CD4-positive, alpha-beta T cell treated with Interleukin-4 for 4 hours (primary cell): Measurements from ENCODE around the gene ERC2.

ENCODE experiments used
- DNase-seq: peaks from one replicate; pipeline ENCODE4 v3.0.0-alpha.2; 2020

ERC2 gene

DNA sequence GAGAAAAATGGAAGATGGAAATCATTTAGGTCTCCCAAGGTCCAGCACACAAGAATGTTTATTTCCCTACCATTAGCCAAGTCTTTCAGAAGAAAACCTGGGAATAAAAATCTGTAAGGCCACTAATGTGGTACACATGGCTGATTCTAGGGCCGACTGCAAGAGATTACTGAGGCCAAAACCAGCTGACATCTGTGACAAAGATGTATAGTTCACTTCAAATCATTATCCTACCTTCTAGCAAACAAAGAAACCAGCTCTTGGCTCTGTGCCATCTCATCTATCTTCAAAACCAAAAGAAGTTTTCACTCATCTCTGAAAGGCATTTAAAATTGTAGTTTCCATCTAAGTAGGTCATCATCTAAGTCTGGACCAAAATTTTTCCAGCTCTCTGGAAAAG lies 43.9 kb downstream of the ERC2 start:
- DNase-seq: no peak

DNA sequence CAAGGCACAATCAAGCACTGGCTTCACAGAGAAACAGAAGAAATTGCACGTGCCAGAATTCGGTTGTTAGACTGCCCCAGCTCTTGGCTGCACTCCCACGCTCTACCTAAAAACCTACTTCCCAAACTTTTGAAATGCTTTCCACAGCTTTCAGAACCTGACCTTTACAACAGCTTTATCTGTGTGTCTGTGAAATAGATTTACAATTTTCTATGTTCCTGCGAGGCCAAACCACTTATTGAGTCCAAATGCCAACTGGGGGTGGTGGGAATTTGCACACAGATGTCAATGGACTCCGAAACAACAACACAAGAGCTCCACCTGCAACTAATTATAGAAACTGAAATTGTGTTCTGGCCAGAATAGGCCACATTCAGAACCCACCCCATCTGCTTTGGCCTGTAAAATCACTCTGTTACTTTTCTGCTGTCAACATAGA lies 44.6 kb downstream of the ERC2 start:
- DNase-seq: no peak

DNA sequence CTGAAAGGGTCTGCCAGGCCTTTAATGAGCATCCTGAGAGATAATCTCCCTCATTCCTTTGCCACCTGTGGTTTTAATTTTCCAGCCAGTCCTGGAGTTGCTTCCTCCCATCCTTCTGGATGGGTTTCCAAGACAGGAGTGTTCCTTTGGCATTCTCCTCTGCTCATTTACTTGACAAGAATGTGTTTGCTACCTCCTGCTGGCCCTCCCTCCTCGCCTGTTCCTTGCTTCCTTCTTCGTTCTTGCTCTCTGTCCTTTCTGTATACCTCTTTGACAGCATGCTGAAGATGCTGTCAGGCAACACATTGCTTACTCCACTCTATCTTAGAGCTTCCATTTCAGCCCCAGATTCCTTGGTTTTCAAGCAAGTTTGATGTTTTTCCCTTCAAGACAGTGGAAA lies 46.0 kb downstream of the ERC2 start:
- no peak for DNase-seq

DNA sequence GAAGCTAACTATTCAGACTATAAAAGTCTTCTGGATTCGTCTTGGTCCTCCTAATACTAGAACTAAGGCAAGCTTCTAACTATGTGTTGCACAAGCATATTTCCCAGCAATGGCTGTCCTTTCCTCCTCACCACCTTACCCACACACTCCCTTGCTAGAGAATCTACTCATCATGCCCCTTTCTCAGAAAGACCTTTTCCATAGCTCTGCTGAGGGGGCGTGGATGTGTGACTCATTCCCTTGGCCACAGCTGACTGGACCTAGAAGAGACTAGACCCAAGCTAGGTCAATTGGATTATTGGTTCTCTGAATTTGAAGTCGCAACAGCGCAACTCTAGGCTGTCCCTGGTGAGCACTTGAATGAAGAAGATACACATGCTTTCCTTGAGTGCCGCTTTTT lies 47.1 kb downstream of the ERC2 start:
- no peak for DNase-seq

DNA sequence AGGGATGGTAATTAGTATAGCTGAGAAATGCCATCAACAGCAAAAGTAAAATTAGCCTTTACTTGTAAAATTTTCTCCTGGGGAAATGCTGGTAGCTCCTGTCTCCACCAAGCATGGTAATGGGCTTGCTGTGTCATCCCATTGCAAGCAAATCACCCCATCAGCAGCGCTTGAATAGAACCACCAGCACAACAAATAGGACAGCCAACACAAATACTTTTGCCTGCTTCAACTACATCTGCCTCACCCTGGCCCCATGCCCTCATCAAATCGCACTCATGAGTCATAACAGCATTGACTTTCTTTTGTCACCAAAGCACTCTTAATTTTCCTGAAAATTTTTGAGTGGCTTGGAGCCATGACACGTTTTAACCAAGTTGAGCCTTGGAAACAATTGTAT lies 52.6 kb downstream of the ERC2 start:
- no peak for DNase-seq

DNA sequence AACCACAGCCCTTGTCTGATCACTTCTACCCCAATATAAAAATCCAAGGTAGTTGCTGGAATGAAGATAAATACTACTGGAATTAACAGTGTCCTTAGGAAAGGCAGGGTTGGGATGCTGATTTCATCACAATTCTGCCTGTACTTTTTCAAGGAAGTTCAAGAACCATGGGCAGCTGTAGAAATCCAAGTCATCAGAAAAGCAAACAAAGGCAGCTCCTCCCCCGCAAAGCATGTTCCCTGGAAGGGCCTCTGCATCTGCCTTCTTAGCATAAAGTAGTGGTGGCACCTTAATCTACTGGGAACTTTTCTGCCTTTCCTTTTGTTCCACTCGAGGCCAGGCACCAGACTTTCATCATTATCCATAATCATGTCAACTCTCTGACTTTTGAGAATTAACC lies 54.4 kb downstream of the ERC2 start:
- DNase-seq: no peak

DNA sequence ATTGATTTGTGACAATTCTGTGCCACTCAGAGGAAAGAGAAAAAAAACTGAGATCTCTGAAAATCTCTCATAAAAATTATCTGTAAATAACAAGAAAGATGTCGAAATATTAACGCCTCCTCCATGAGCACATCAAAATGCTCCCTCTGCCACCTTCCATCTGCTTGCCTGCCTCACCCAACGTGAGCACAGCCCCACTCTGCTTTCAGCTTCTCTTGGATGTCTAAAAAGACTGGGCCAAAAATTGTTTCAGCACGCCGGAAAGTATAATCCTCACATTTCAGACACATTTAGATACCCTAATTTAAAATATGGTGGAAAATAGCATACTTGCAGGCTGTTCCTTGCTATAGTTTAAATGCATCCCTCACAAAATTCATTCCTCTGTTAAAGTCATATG lies 57.1 kb downstream of the ERC2 start:
- no peak for DNase-seq

DNA sequence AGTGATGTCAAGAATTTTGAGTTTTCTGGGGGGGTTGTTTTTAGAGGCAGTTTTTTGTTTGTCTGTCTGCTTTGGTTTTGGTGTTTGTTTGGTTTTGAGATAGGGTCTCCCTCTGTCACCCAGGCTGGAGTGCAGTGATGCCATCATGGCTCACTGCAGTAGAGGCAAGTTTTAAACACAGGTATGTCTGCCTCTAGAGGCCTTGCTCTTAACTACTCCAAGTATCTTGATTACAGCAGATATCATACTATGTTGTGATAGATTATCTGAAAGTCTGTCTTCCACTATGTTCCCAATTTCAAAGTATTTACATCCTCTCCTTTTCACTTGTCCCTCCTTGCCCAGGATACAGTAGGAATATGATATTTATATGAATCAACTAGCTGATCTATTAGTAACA lies 57.7 kb downstream of the ERC2 start:
- DNase-seq: no peak

DNA sequence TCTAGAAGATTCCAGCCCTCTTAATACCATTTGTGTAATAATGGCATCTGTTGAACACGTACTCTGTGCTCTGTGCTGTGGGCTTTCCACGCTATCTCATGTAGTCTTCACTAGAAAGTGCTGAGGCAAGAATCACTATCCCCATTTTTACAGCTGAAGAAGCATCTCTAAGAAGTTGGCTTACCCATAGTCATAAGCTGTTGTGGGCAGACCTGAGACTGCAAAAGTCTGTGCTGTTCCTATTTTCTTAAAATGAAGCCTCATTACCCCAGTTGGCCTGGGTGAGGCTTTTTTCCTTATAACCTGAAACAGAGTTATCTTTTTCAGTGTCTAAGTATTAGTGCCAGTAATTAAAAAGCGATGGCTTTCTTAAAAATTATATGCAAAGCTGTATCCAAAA lies 58.5 kb downstream of the ERC2 start:
- DNase-seq: no peak

DNA sequence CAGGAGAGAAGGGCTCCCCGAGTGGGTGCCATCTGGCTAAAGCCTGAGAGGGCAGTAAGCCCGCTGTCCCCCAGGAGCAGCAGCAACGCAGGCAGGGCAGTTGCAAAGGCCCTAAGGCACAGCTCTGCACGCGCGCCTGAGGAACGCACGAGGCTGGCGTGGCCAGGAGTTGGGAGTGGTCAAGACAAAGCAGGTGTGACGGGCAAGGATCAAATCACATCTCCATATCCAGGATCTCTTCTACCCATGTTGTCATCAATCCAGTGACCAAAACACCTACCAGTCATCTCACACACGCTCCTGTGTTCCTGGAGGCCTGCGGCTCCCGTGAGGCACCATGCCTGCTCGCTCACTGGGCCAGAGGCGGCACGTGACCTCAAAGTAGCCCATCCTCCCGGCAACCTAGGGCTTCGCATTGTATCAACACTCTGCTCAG lies 59.5 kb downstream of the ERC2 start:
- no peak for DNase-seq

DNA sequence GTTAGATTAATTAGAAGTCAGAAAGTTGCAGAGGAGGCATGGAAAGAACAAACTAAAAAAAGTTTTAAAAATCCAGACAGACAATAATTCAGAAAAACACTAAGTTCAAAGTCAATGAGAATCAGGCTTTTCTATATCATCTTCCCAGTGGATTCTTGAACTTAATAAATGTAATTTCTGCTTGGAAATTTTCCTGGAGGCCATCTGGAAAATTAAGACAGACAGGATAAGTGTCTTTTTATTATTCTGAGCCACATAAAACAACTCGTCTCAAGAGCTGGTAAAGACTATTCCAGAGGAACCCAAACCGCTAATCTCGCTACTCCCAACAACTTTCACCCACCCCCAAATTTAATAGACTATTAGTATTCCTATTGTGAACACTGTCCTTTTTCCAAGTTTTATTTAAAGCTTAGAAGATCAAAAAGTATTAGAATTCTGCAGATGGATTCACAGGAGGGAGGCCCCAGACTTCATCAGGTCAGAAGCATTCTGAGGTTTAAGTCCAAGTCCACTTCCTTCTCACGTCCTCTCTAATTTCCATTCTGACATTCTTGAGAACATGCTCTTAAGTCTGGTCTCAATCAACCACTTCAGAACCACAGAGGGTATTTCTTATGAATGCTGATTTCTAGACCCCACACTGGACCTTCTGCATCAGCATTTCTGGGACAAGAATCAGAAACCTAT lies 61.3 kb downstream of the ERC2 start:
- no peak for DNase-seq

DNA sequence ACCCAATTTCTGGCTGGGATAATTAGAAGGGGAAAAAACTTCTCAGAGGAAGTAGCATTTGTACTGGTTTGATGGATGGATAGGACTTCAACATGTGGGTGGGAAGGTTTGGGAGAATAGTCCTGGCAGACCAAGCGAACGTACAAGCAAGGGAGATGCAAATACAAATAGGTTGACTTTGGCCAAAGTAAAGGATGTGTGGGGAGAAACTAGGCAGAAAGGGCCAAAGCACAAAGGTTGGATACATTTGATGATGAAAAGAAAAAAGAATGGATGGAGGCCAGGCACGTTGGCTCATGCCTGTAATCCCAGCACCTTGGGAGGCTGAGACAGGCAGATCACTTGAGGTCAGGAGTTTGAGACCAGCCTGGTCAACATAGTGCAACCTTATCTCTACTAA lies 63.4 kb downstream of the ERC2 start:
- DNase-seq: no peak

DNA sequence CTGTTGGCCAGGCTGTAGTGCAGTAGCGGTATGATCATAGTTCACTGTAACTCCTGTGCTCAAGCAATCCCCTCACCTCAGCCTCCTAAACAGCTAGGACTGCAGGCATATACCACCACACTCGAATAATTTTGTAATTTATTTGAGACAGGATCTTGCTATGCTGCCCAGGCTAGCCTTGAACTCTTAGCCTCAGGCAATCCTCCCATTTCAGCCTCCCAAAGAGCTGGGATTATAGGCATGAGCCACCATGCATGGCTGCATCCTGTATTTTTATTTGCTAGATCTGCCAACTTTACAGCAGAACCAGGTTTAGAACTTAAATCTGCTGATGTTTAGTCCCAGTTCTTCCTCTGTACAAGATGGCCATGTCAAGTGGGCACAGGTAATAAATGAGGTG lies 69.6 kb downstream of the ERC2 start:
- no peak for DNase-seq

DNA sequence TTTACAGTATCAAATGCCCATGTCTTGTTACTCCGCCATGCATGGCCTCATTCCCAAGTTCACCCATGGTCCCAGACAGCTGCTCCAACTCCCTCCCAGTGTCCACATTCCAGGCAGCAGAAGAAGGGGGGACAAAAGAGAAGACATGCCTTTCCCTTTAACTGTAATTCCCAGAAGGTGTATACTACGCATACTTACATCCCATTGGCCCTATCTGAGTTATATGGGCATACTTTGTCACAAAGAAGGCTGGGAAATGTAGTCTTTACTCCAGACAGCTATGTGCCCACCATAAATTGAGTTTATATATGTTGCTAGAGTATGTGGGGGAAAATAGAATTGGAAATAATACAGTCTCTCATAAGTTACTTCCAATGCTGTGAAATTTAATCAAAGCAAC lies 70.5 kb downstream of the ERC2 start:
- no peak for DNase-seq

DNA sequence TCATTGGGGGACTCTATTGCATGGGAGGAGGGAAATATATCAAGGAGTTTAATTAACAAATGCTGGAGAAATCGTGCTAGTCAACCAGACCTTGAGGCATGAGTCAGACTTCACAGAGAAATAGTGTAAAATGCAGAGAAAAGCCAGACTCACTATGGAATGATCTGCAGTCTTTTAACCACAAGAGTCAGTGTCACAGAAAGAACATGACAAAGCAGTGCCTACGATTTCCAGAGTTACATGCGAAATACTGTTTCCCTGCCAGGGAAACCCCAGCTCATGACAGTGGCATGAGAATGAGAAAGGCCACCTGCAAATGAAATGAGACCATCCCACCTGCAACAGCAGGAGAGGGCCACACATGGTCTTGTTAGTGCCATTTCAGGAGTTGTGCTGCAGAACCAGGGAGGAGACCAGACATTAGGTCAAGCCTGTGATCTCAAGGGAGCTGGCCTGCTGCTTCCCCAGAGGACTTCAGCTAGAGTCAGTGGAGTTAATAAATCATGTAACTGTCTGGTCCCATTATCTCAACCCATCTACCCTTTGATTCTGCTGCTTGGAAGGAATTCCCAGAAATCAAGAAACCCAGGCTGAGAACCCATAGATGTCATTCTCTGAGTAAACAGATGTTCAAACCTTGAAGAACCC lies 79.0 kb downstream of the ERC2 start:
- no peak for DNase-seq

DNA sequence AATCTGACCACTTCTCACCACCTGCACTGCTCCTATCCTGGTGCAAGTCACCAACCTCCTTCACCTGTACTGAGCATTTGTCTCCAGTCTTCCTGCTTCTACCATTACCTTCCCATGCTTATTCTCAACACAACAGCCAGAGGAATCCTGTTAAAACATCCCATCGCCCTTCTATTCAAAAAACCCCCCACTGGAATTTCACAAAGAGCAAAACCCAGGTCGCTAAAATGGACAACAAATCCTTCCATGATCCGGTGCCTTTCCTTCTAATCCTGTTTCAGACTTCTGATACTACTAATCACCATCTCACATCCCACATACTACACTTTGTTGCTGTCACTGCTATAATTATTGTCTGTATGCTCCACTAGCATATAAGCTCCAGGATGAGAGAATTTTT lies 85.2 kb downstream of the ERC2 start:
- no peak for DNase-seq

DNA sequence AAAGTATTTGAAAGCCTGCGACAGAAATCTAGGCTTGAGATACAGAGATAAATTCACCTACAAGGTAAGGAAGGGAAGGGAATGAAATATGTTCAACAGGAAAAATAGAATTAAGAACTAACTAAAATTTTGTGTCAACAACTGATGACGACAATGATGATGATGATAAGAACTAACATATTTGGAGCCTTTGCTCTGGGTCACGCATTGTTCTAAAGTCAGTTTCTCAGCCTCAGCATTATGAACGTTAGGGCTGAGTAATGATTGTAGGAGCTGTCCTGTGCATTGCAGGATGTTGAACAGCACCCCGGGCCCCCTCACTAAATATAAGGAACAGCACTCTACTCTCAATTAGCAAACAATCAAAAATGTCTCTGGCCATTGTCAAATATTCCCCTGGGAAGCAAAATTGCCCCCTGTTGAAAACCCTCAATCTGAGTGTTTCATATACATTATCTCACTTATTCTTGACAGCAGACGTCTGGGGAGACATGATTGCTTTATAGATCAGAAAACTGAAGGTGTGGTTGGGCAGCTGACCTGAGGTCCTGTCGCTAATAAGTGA lies 88.5 kb downstream of the ERC2 start:
- DNase-seq: no peak

DNA sequence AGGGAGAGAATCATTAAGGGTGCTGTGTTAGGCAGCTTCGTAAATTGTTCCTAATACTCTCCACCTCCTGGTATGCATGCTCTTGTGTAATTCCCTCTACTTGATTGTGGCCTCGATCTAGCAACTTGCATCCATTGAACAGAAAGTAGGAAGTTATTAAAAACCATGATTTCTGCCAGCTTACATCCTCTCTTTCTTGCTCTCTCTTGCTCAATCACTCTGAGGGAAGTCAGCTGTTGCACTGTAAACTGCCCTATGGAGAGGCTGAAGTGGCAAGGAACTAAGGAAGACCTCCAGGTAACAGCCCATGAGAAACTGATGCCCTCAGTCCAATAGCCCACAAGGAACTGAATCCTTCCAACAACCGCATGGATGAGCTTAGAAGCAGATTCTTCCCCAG lies 92.6 kb downstream of the ERC2 start:
- DNase-seq: no peak

DNA sequence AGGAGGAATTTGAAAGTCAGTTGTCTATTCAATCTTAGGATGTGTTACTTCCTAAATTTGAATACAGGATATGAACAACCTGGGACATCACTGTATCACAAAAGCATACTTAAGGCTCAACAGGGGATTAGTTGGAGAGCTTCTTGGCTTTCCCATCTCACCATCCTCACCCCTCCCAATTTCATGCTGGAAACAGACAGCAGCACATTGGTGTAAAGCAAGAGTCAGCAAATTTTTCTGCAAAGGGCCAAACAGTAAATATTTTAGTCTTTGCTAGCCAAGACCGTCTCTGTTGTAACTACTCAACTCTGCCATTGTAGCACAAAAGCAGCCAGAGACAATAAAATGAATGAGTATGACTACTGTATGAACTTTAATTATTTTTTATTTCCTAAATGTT lies 94.9 kb downstream of the ERC2 start:
- no peak for DNase-seq

DNA sequence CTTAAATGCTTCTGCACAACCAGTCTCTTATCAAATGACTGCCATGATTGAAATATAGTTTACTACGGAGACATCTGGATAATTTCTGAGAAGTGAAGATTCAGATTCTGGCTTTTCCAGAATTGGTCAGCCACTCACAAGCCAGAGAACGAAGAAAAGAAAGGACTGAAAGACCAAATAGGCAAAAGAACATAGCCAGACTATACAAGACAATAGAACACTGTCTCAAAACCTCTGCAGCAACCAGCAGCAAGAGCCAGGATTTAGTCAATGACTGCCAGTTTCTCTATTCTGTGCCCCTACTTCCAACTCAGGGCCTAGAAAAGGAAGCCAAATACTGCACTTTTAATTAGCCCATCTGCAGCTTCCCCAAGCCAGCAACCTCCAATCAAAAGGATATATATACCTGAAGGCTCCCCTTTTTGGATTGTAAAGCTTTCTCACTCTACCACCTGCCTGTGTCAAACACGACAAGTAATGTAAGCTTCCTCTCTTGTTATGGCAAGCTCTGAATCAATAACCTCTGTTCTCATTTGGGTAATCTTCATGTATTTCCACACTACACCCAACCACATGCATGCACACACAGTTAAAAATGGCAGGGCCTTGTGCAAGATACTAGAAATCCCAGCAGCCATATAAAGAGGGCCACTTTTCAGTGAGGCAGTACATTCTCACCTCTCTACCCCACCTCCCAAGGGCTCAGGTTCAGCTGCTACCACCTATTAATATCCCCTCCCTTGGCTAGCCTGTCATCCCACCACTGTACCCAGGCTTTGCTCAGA lies 97.1 kb downstream of the ERC2 start:
- DNase-seq: no peak

DNA sequence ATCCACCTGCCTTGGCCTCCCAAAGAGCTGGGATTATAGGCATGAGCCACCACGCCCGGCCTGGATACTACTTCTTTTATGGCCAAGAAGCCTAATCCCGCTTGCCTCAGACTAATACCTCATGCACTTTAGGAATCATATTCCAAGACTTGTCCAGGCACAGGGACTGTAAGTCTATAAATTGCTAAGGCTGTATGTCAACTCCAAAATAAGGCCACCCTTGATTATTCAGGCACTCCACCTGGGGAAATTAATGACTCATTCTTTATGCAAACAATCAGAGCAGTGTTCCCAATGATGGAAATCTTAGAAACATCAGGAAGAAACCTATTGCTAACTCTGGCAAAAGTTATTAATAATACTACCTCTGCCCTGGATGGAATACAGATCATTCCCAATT lies 98.4 kb downstream of the ERC2 start:
- no peak for DNase-seq

DNA sequence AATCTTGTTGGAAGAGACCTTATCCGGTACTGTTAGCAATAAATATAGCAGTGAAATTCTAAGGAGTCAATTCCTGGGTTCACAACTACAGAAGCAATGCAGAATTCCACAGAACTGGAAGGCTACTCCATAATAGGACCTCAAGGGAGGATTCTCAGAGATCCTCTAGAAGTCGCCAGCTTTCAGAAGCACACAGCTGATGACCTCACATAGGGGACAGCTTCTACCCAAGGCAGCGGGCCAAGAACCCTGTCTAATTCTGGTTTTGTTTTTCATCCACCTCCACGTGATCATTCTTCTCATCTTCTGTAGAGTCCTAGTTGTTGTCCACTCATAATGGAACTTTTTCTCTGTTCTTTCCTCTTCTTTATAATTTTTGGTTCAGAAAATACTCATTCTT lies 99.4 kb downstream of the ERC2 start:
- DNase-seq: no peak

DNA sequence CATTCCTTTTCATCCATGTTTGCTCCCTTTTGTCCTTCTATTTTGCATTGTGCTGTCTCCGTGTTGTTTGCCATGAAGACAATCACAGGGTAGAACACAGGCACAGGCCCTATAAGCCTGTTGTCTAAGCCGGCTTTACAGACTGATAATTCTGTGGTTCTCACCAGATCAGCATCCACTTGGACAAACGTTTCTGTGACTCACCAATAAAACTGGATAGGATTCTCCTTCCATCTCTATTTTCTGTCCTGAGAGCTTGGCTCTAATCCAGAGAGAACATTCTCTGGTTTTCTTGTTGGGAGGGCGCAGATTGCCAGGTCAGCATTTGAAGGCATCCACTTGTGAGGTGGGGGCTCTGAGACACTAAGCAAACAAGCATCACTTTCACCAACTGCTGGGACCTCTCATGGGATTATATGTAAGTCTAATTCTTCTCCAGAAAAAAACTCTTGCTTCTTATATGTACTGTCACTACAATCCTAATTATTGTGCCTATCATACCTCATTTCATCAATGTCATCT lies 101.6 kb downstream of the ERC2 start:
- no peak for DNase-seq
